Keratinocyte (primary cell): Measurements from ENCODE around the gene DMP1. TPM values are rescaled to one million over a fixed set of nuclear protein-coding genes. Genes with fewer than 3 reads are reported as not detected.

Experiments
- DNase-seq: peaks from one replicate; pipeline ENCODE4 v3.0.0-alpha.2; 2011; ENCODE audit warnings: low read depth, missing footprints, low spot score
- FAIRE-seq: peaks from 2 replicates; lab custom pipeline; 2011; peaks lifted over from hg19 to GRCh38; lab: Jason Lieb, UNC
- H2AFZ ChIP-seq: 2 replicates; pipeline ENCODE4 v1.6.0; 2012; ENCODE audit warnings: low read length, control low read depth, inconsistent platforms; ENCODE audit not compliant: control insufficient read depth
- H3K27ac ChIP-seq: 2 replicates; pipeline ENCODE4 v1.5.1; 2011; ENCODE audit warnings: low read length; ENCODE audit not compliant: control insufficient read depth, insufficient read depth
- H3K27me3 ChIP-seq: 3 replicates; pipeline ENCODE4 v1.6.0; 2011; ENCODE audit warnings: low read length; ENCODE audit not compliant: control insufficient read depth, insufficient read depth; ENCODE audit errors: extremely low read depth
- H3K36me3 ChIP-seq, 2 experiments: 2 replicates in 1 of 2; 3 replicates in 1 of 2; pipeline ENCODE4 v1.5.1; 2011; ENCODE audit warnings: low read length in 2 of 2, mild to moderate bottlenecking in 1 of 2; ENCODE audit not compliant: control insufficient read depth in 2 of 2, insufficient read depth in 2 of 2; ENCODE audit errors: extremely low read depth in 1 of 2
- H3K4me1 ChIP-seq: 3 replicates; pipeline ENCODE4 v1.5.1; 2011; ENCODE audit warnings: low read length; ENCODE audit not compliant: control insufficient read depth, insufficient read depth; ENCODE audit errors: extremely low read depth
- H3K4me2 ChIP-seq: 3 replicates; pipeline ENCODE4 v1.6.0; 2011; ENCODE audit warnings: low read depth, low read length; ENCODE audit not compliant: control insufficient read depth, insufficient read depth; ENCODE audit errors: extremely low read depth
- H3K4me3 ChIP-seq, 3 experiments: fragments of 200-600 bp in 1 of 3; sonication (generic) in 1 of 3; 2 replicates in 2 of 3; 3 replicates in 1 of 3; pipeline ENCODE4 v1.5.1; 2011 to 2016; ENCODE audit warnings: low read length in 3 of 3, mild to moderate bottlenecking in 3 of 3, control low read depth in 2 of 3, inconsistent platforms in 1 of 3, low read depth in 1 of 3, mixed read lengths in 1 of 3, mixed run types in 1 of 3, moderate library complexity in 1 of 3; ENCODE audit not compliant: control insufficient read depth in 2 of 3, insufficient read depth in 2 of 3; ENCODE audit errors: extremely low read depth in 1 of 3
- H3K79me2 ChIP-seq: 2 replicates; pipeline ENCODE4 v1.6.0; 2012; ENCODE audit warnings: low read length; ENCODE audit not compliant: control insufficient read depth, insufficient read depth
- H3K9ac ChIP-seq: 3 replicates; pipeline ENCODE4 v1.6.0; 2011; ENCODE audit warnings: low read length; ENCODE audit not compliant: control insufficient read depth, insufficient read depth; ENCODE audit errors: extremely low read depth
- H3K9me1 ChIP-seq: 3 replicates; pipeline ENCODE4 v1.6.0; 2011; ENCODE audit warnings: low read length; ENCODE audit not compliant: control insufficient read depth, insufficient read depth; ENCODE audit errors: extremely low read depth
- H3K9me3 ChIP-seq: 2 replicates; pipeline ENCODE4 v1.5.1; 2012; ENCODE audit warnings: low read depth, low read length; ENCODE audit not compliant: control insufficient read depth
- H4K20me1 ChIP-seq: 3 replicates; pipeline ENCODE4 v1.6.0; 2011; ENCODE audit warnings: low read length; ENCODE audit not compliant: control insufficient read depth, insufficient read depth; ENCODE audit errors: extremely low read depth
- CTCF ChIP-seq, 3 experiments: IDR thresholded peaks in 1 of 3; conservative IDR thresholded peaks in 1 of 3; optimal IDR thresholded peaks in 1 of 3; 2 replicates in 2 of 3; 3 replicates in 1 of 3; pipeline versions ENCODE3 to v1.5.1; 2011; ENCODE audit warnings: low read length in 3 of 3, mild to moderate bottlenecking in 3 of 3, moderate library complexity in 2 of 3, control low read depth in 1 of 3, inconsistent platforms in 1 of 3; ENCODE audit not compliant: insufficient read depth in 2 of 3; ENCODE audit errors: extremely low read depth in 1 of 3
- EZH2 ChIP-seq: IDR thresholded peaks from one replicate; pipeline ENCODE4 v1.6.1; 2012; ENCODE audit warnings: inconsistent platforms, mild to moderate bottlenecking, low read length, moderate library complexity
- dilution Hi-C: fragments of 300-500 bp; cut with MboI; formaldehyde crosslinking; loops from one replicate; pipeline ENCODE4 v1.7.0; 2020; ENCODE audit warnings: low sequenced_read_pairs; ENCODE audit not compliant: extremely low pct_ligation_motif_present
- polyA plus RNA-seq, 5 experiments: library from polyadenylated mRNA; depleted of rRNA in 3 of 5; stranded (reverse) in 3 of 5; stranded (forward) in 1 of 5; unstranded in 1 of 5; fragments of >200 nt; gene quantifications; 1 replicate in 1 of 5; 2 replicates in 3 of 5; 3 replicates in 1 of 5; pipeline versions ENCODE4 v1.2.1 to v1.2.3, GENCODE V29; 2011 to 2012; ENCODE audit warnings: missing spikeins in 2 of 5, low read depth in 1 of 5, low replicate concordance in 1 of 5

DMP1 gene
- polyA plus RNA-seq, 1 donor (not counting 4 experiments of a cell fraction or from before 2014, with no cell fraction given), result not detected

DNA sequence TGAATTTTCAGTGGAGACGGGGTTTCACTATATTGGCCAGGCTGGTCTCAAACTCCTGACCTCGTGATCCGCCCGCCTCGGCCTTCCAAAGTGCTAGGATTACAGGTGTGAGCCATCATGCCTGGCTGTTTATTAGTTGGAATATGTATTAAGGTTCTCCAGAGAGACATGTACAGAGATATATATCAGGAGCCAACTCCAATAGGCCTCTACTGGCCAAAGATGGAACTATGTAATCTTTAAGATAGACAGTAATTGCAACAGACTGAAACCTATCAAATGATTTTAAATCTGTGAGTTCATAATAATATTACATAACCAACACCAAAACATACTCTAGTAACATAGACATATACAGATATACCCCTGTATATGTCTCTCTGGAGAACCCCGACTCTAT is 5.8 kb upstream of the DMP1 start:
- Histone ChIP-seq H3K9me1 (no peaks in the 10 kb centered on the region), H3K36me3 (no peaks in the 10 kb centered on the region), H3K9ac (no peak overlapping the region), H3K9me3 (no peaks in the 10 kb centered on the region), H4K20me1 (no peaks in the 10 kb centered on the region), H2AFZ (no peak overlapping the region), H3K4me2 (no peak overlapping the region), H3K79me2 (no peaks in the 10 kb centered on the region), H3K4me3 (no peak overlapping the region), H3K27ac (no peak overlapping the region), H3K27me3 (no peaks in the 10 kb centered on the region), H3K4me1 (no peaks in the 10 kb centered on the region)
- TF ChIP-seq CTCF (optimal IDR thresholded peaks at IDR 0.05 in 1 of 3, IDR thresholded peaks at IDR 0.05 in 1 of 3, conservative IDR thresholded peaks at IDR 0.05 in 1 of 3; ENCODE audit: extremely low read depth in 1 of 3, insufficient read depth in 2 of 3, low read length in 3 of 3) (no peak), EZH2 (no peak)
- dilution Hi-C loops, result no loop called here
- FAIRE-seq, result no peak
- DNase-seq, result no peak

DNA sequence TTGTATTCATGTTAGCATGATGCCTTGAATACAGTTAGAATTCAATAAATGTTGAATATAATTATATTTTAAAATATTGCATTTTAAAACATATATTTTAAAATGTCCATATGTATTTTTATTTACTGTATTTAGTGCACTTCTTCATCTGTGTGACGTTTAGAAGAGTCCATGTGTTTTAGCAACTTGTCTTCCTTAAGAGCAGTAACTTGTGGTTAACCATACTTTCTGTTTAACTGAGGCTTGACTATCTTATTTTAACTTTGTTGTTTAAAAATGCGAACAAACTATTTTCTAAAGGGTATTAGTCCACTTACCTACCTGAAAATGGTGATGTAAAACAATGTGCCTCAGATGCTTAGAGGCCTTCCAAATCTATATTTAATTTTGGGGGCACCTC is 858 bp downstream of the DMP1 start:
- Histone ChIP-seq H3K27ac (no peak overlapping the region), H3K4me3 (no peak overlapping the region), H4K20me1 (no peaks in the 10 kb centered on the region), H3K79me2 (no peaks in the 10 kb centered on the region), H2AFZ (no peak overlapping the region), H3K4me1 (no peaks in the 10 kb centered on the region), H3K36me3 (no peaks in the 10 kb centered on the region), H3K27me3 (no peaks in the 10 kb centered on the region), H3K9ac (no peak overlapping the region), H3K9me3 (no peaks in the 10 kb centered on the region), H3K9me1 (no peaks in the 10 kb centered on the region), H3K4me2 (no peak overlapping the region)
- FAIRE-seq (no peak), DNase-seq (no peak)
- no peak for TF ChIP-seq CTCF (optimal IDR thresholded peaks at IDR 0.05 in 1 of 3, IDR thresholded peaks at IDR 0.05 in 1 of 3, conservative IDR thresholded peaks at IDR 0.05 in 1 of 3; ENCODE audit: extremely low read depth in 1 of 3, insufficient read depth in 2 of 3, low read length in 3 of 3)
- TF ChIP-seq EZH2, result no peak
- dilution Hi-C loops, result no loop called here
